ENCODE measurements around the gene MTG2. TPM values are rescaled to one million over a fixed set of nuclear protein-coding genes. Genes with fewer than 3 reads are reported as not detected.

The MTG2 gene
- total RNA-seq, 1 experiment from 2014 or later: 27.9 TPM

DNA sequence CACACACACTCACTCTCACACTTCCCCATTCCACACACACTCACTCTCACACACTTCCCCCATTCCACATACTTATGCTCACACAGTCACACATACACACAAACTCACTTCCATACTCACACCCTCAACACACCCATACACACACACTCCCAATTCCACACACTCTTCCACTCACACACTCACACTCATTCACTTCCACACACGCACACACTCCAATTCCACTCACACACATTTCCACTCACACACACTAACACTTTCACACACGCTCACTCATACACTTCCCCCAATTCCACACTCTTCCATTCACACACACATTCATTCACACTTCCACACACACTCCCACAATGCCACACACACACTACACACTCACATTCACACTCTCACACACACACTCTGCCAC, 47.4 kb downstream of the MTG2 start:
- ChIA-PET CTCF (no interaction called here), POLR2A (no interaction called here)
- H3K4me1 Mint-ChIP-seq: peaks cover 3% of the 10 kb centered on the region
- no peak for ATAC-seq
- no peak overlapping the region for H3K4me3 Mint-ChIP-seq
- no peak for TF ChIP-seq HMGA2 (CRISPR knock-in tag; IDR thresholded peaks at IDR 0.05)
- TF ChIP-seq ETV6 (CRISPR knock-in tag; IDR thresholded peaks at IDR 0.05): no peak
- no peak for TF ChIP-seq MXD4 (CRISPR knock-in tag; IDR thresholded peaks at IDR 0.05; ENCODE audit: borderline replicate concordance)
- no peak for TF ChIP-seq NR1H2 (CRISPR knock-in tag; IDR thresholded peaks at IDR 0.05)
- no peaks in the 10 kb centered on the region for H3K36me3 Mint-ChIP-seq
- no peak overlapping the region for H3K27ac Mint-ChIP-seq
- DNase-seq (ENCODE audit: low spot score): no peak
- H3K27me3 Mint-ChIP-seq (ENCODE audit: low read depth): peaks cover 4% of the 10 kb centered on the region; the same call in 1 of the 2 replicates
- H3K9me3 Mint-ChIP-seq: peaks cover 5% of the 10 kb centered on the region

DNA sequence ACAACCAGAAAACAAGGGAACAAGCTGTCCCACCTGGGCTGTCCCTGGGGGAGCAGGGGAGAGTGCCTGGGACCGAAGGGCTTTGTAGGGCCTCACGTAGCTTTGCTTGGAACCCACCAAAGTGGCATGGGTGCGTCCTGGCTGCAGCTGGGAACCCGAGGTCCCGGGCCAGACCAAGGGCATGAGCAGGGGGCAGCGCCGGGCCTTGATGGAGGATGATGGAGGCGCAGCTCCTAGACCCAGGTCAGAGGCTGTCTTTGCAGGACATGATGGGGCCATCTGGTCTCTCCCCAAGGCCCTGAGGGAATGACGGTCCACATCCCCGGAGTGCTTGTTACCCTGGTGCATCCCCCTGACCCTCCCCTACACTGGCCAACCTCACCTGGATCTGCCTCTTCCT, 47.9 kb downstream of the MTG2 start:
- H3K27ac Mint-ChIP-seq: no peak overlapping the region
- ATAC-seq (no peak), DNase-seq (ENCODE audit: low spot score) (no peak)
- peaks cover 5% of the 10 kb centered on the region for H3K9me3 Mint-ChIP-seq
- H3K36me3 Mint-ChIP-seq: no peaks in the 10 kb centered on the region
- CTCF ChIA-PET: no interaction called here
- H3K4me3 Mint-ChIP-seq: no peak overlapping the region
- POLR2A ChIA-PET: no interaction called here
- peaks cover 3% of the 10 kb centered on the region for H3K4me1 Mint-ChIP-seq
- H3K27me3 Mint-ChIP-seq (ENCODE audit: low read depth): peaks cover 4% of the 10 kb centered on the region; the same call in 1 of the 2 replicates
- TF ChIP-seq ETV6 (CRISPR knock-in tag; IDR thresholded peaks at IDR 0.05) (no peak), GTF2I (CRISPR knock-in tag; conservative IDR thresholded peaks at IDR 0.05) (no peak), RELA (CRISPR knock-in tag; IDR thresholded peaks at IDR 0.05; ENCODE audit: borderline replicate concordance) (no peak), FOXJ3 (CRISPR knock-in tag; IDR thresholded peaks at IDR 0.05; ENCODE audit: borderline replicate concordance) (no peak), TEAD1 (CRISPR knock-in tag; IDR thresholded peaks at IDR 0.05) (no peak), FOXK1 (CRISPR knock-in tag; IDR thresholded peaks at IDR 0.05) (no peak)
- TF ChIP-seq, protein P1, sequence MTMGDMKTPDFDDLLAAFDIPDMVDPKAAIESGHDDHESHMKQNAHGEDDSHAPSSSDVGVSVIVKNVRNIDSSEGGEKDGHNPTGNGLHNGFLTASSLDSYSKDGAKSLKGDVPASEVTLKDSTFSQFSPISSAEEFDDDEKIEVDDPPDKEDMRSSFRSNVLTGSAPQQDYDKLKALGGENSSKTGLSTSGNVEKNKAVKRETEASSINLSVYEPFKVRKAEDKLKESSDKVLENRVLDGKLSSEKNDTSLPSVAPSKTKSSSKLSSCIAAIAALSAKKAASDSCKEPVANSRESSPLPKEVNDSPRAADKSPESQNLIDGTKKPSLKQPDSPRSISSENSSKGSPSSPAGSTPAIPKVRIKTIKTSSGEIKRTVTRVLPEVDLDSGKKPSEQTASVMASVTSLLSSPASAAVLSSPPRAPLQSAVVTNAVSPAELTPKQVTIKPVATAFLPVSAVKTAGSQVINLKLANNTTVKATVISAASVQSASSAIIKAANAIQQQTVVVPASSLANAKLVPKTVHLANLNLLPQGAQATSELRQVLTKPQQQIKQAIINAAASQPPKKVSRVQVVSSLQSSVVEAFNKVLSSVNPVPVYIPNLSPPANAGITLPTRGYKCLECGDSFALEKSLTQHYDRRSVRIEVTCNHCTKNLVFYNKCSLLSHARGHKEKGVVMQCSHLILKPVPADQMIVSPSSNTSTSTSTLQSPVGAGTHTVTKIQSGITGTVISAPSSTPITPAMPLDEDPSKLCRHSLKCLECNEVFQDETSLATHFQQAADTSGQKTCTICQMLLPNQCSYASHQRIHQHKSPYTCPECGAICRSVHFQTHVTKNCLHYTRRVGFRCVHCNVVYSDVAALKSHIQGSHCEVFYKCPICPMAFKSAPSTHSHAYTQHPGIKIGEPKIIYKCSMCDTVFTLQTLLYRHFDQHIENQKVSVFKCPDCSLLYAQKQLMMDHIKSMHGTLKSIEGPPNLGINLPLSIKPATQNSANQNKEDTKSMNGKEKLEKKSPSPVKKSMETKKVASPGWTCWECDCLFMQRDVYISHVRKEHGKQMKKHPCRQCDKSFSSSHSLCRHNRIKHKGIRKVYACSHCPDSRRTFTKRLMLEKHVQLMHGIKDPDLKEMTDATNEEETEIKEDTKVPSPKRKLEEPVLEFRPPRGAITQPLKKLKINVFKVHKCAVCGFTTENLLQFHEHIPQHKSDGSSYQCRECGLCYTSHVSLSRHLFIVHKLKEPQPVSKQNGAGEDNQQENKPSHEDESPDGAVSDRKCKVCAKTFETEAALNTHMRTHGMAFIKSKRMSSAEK (CRISPR knock-in tag; IDR thresholded peaks at IDR 0.05; ENCODE audit: borderline replicate concordance): no peak

DNA sequence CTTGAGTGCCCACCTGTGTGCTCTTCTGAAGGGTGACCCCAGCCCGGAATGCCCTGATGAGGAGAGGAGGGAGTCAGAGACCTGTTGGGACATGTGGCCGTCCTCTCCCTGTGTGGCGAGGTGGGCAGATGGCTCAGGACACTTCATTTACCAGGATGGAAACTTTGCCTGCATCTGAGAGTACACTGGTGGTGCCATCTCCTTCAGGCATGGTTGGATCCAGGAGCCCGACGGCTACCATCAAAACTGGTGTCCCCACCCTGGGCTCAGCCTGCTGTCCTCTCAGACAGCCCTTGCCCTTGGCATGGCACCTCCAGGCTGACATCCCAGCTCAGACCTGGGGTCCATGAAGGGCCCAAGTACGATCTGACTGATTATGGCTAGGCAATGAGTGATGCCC, 48.5 kb downstream of the MTG2 start:
- Mint-ChIP-seq H3K36me3 (no peaks in the 10 kb centered on the region), H3K9me3 (peaks cover 5% of the 10 kb centered on the region), H3K4me3 (no peak overlapping the region), H3K27me3 (ENCODE audit: low read depth) (peaks cover 1% of the 10 kb centered on the region; the same call in 1 of the 2 replicates), H3K4me1 (peaks cover 3% of the 10 kb centered on the region), H3K27ac (no peak overlapping the region)
- ATAC-seq (no peak), DNase-seq (ENCODE audit: low spot score) (no peak)
- TF ChIP-seq ZNF219 (CRISPR knock-in tag; IDR thresholded peaks at IDR 0.05; ENCODE audit: borderline replicate concordance): no peak
- no peak for TF ChIP-seq PRRX2 (CRISPR knock-in tag; IDR thresholded peaks at IDR 0.05)
- no peak for TF ChIP-seq ZNF671 (CRISPR knock-in tag; IDR thresholded peaks at IDR 0.05)
- TF ChIP-seq, protein P2, sequence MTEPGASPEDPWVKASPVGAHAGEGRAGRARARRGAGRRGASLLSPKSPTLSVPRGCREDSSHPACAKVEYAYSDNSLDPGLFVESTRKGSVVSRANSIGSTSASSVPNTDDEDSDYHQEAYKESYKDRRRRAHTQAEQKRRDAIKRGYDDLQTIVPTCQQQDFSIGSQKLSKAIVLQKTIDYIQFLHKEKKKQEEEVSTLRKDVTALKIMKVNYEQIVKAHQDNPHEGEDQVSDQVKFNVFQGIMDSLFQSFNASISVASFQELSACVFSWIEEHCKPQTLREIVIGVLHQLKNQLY (CRISPR knock-in tag; IDR thresholded peaks at IDR 0.05): no peak
- TF ChIP-seq, protein P3, sequence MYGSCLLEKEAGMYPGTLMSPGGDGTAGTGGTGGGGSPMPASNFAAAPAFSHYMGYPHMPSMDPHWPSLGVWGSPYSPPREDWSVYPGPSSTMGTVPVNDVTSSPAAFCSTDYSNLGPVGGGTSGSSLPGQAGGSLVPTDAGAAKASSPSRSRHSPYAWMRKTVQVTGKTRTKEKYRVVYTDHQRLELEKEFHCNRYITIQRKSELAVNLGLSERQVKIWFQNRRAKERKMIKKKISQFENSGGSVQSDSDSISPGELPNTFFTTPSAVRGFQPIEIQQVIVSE (CRISPR knock-in tag; IDR thresholded peaks at IDR 0.05; ENCODE audit: borderline replicate concordance): no peak
- TF ChIP-seq KAT7 (CRISPR knock-in tag; IDR thresholded peaks at IDR 0.05; ENCODE audit: borderline replicate concordance): no peak
- TF ChIP-seq FOXK1 (CRISPR knock-in tag; IDR thresholded peaks at IDR 0.05): no peak
- POLR2A ChIA-PET: no interaction called here
- CTCF ChIA-PET: no interaction called here

Data from WTC11 (cell line).